ENCODE results near the gene ZNF132.
A peak's percentile ranks its signal among the peaks of the same experiment; 100 is the strongest.

- TF ChIP-seq MLLT1 (IDR thresholded peaks at IDR 0.05) (0 out of 4 replicates have a peak, but pooled peaks of 1 of the 2 experiments have one; percentile 27), MTA3 (IDR thresholded peaks at IDR 0.05; ENCODE audit: borderline replicate concordance) (peak; percentile 51), USF2 (CRISPR knock-in tag; IDR thresholded peaks at IDR 0.05) (no peak), CTCF (IDR thresholded peaks at IDR 0.05 in 2 of 3, conservative IDR thresholded peaks at IDR 0.05 in 1 of 3; ENCODE audit: insufficient read depth in 2 of 3, low read depth in 1 of 3, low read length in 3 of 3) (peak in 1 of 3 experiments; percentile 32; a peak in 3 of 6 replicates), POLR2A (conservative IDR thresholded peaks at IDR 0.05) (peak; percentile 96), EZH2 (IDR thresholded peaks at IDR 0.05; ENCODE audit: borderline replicate concordance, low read depth, low read length) (no peak), AFF4 (CRISPR knock-in tag; IDR thresholded peaks at IDR 0.05) (no peak; the same call in 1 of the 2 replicates), ZNF584 (CRISPR knock-in tag; IDR thresholded peaks at IDR 0.05; ENCODE audit: low read depth) (no peak), DNMT1 (IDR thresholded peaks at IDR 0.05) (peak; percentile 20; the same call in 1 of the 2 replicates), ATF3 (IDR thresholded peaks at IDR 0.05) (peak; percentile 53; the same call in 1 of the 2 replicates), ATF3 (CRISPR knock-in tag; conservative IDR thresholded peaks at IDR 0.05) (no peak)
Observed at GRCh38 chr19:58408152-58409009, 31.6 kb downstream of the ZNF132 start, which contains the start of gene ZNF584.

Data from K562 (cell line).